KMS-11 (cell line): ENCODE results near the gene PTMS.

Source experiments
- H2AFZ ChIP-seq: fragments of 200-600 bp; sonication (generic); 2 replicates; pipeline ENCODE4 v1.6.1; 2016; ENCODE audit warnings: antibody characterized with exemption, mixed run types, low read depth
- H3K27ac ChIP-seq: fragments of 200-600 bp; sonication (generic); 2 replicates; pipeline ENCODE4 v1.6.1; 2016; ENCODE audit warnings: mild to moderate bottlenecking, mixed run types
- H3K27me3 ChIP-seq: fragments of 200-600 bp; sonication (generic); 2 replicates; pipeline ENCODE4 v1.6.1; 2017; ENCODE audit warnings: mild to moderate bottlenecking, low read depth, mixed run types, moderate library complexity; ENCODE audit not compliant: insufficient read depth
- H3K36me3 ChIP-seq: fragments of 200-600 bp; sonication (generic); 2 replicates; pipeline ENCODE4 v1.6.1; 2017; ENCODE audit warnings: mild to moderate bottlenecking, mixed run types; ENCODE audit not compliant: insufficient read depth
- H3K4me1 ChIP-seq: fragments of 200-600 bp; sonication (generic); 2 replicates; pipeline ENCODE4 v1.6.1; 2016; ENCODE audit warnings: mild to moderate bottlenecking, low read depth, mixed run types; ENCODE audit not compliant: poor library complexity, severe bottlenecking
- H3K4me2 ChIP-seq: fragments of 200-600 bp; sonication (generic); 2 replicates; pipeline ENCODE4 v1.7.0; 2016; ENCODE audit warnings: mild to moderate bottlenecking, mixed run types
- H3K4me3 ChIP-seq: fragments of 200-600 bp; sonication (generic); IDR thresholded peaks from 2 replicates; pipeline ENCODE4 v1.6.1; 2017; ENCODE audit warnings: low read depth, low read length, mixed read lengths; ENCODE audit not compliant: insufficient read depth
- H3K79me2 ChIP-seq: fragments of 200-600 bp; sonication (generic); 2 replicates; pipeline ENCODE4 v1.6.1; 2016; ENCODE audit warnings: low read depth, mixed run types; ENCODE audit not compliant: insufficient read depth
- H3K9ac ChIP-seq: fragments of 200-600 bp; sonication (generic); 2 replicates; pipeline ENCODE4 v1.6.1; 2016; ENCODE audit warnings: mild to moderate bottlenecking, mixed run types
- H4K20me1 ChIP-seq: fragments of 200-600 bp; sonication (generic); 2 replicates; pipeline ENCODE4 v1.6.1; 2016; ENCODE audit warnings: mild to moderate bottlenecking, mixed run types; ENCODE audit not compliant: insufficient read depth
- CTCF ChIP-seq: fragments of 200-600 bp; sonication (generic); conservative IDR thresholded peaks from 2 replicates; pipeline ENCODE4 v1.6.1; 2017; ENCODE audit warnings: low read depth, mild to moderate bottlenecking, antibody characterized with exemption, low read length, moderate library complexity, mixed read lengths

The PTMS gene

DNA sequence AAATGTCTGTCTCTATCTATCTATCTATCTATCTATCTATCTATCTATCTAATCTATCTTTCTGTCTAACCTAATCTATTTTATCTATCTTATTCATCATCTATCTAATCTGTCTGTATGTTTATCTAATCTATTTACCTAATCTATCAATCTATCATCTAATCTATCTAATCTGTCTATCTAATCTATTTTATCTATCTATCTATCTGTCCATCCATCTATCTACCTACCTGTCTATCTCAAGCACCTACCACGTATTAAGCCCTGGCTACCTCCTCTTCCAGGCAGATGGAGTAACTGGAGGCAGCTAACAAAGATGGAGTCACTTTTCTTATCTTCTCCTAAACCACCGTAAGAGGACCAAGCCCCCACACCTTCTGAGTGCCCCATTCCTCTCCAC lies 28.9 kb downstream of the PTMS start:
- no peak overlapping the region for H3K27ac ChIP-seq
- TF ChIP-seq CTCF = no peak

GRCh38 chr12:6796576-6796975 lies 30.4 kb downstream of the PTMS start:
- Histone ChIP-seq H3K4me2 (no peak overlapping the region), H3K36me3 (no peaks in the 10 kb centered on the region), H3K4me3 (no peak overlapping the region), H3K27ac (no peak overlapping the region), H3K4me1 (no peaks in the 10 kb centered on the region), H3K9ac (no peak overlapping the region), H4K20me1 (no peaks in the 10 kb centered on the region), H3K27me3 (no peaks in the 10 kb centered on the region), H3K79me2 (no peaks in the 10 kb centered on the region), H2AFZ (no peak overlapping the region)
- TF ChIP-seq CTCF = no peak

More for the DNA sequence above, 28.9 kb downstream of the PTMS start:
- no peaks in the 10 kb centered on the region for H4K20me1 ChIP-seq
- no peak overlapping the region for H3K4me3 ChIP-seq
- no peak overlapping the region for H3K9ac ChIP-seq
- H3K27me3 ChIP-seq = no peaks in the 10 kb centered on the region
- H3K79me2 ChIP-seq = no peaks in the 10 kb centered on the region
- H3K4me2 ChIP-seq = no peak overlapping the region
- no peaks in the 10 kb centered on the region for H3K4me1 ChIP-seq
- no peaks in the 10 kb centered on the region for H3K36me3 ChIP-seq
- no peak overlapping the region for H2AFZ ChIP-seq

DNA sequence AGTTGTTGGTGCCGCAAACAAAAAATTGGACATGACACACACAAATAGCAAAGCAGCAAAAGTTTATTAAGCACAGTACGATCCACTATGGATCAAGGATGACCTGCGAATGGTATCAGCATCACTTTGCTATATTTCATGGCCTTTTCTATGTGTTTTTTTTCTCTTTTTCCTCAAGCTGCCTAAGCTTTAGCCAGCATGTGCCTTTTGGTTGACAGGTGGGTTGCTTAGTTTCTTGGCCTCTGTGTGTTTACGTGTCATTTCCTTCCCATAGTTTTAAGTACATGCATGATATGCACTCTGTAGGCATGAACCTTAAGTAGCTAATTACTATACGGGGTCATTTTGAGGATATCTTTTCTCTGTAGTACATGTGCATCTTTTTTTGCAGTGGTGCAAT lies 33.0 kb downstream of the PTMS start:
- Histone ChIP-seq H3K27me3 (no peaks in the 10 kb centered on the region), H3K79me2 (no peaks in the 10 kb centered on the region), H3K9ac (no peak overlapping the region), H3K4me3 (no peak overlapping the region), H2AFZ (no peak overlapping the region), H3K36me3 (no peaks in the 10 kb centered on the region), H3K27ac (no peak overlapping the region), H3K4me2 (no peak overlapping the region), H3K4me1 (no peaks in the 10 kb centered on the region), H4K20me1 (no peaks in the 10 kb centered on the region)
- TF ChIP-seq CTCF = no peak

DNA sequence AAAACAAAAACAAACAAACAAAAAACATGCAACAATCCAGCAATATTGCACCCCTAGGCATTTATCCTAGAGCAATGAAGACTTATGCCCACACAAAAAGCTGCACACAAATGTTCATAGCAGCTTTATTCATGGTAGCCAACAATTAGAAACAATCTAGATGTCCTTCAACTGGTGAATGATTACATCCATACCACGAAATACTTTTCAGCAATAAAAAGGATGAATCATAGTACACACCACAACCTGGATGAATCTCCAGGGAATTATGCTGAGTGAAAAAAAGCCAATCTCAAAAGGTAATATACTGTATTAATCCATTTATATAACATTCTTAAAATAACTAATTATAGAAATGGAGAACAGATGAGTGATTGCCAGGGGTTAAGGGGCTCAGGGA lies 41.0 kb downstream of the PTMS start:
- H3K4me3 ChIP-seq = no peak overlapping the region
- no peak overlapping the region for H3K4me2 ChIP-seq
- no peaks in the 10 kb centered on the region for H3K27me3 ChIP-seq
- no peaks in the 10 kb centered on the region for H3K79me2 ChIP-seq
- H3K9ac ChIP-seq = no peak overlapping the region
- H3K4me1 ChIP-seq = no peaks in the 10 kb centered on the region
- no peak overlapping the region for H3K27ac ChIP-seq
- no peaks in the 10 kb centered on the region for H4K20me1 ChIP-seq
- H2AFZ ChIP-seq = no peak overlapping the region
- no peak for TF ChIP-seq CTCF
- H3K36me3 ChIP-seq = no peaks in the 10 kb centered on the region

DNA sequence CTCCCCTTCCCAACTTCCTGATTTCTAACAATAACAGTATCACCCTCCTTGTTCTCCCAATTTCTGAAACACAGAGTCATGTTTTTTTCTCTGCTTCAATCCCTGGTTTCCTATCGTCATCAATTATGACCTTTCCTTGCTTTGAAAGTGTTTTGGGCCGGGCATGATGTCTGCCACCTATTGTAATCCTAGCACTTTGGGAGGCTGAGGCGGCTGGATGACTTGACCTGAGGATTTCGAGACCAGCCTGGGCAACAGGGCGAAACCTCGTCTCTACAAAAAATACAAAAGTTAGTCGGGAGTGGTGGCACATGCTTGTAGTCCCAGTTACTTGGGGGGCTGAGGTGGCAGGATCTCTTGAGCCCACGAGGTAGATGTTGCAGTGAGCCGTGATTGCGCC lies 42.9 kb downstream of the PTMS start:
- Histone ChIP-seq H3K4me3 (no peak overlapping the region), H3K36me3 (no peaks in the 10 kb centered on the region), H4K20me1 (no peaks in the 10 kb centered on the region), H3K4me1 (no peaks in the 10 kb centered on the region), H3K27ac (no peak overlapping the region), H3K4me2 (no peak overlapping the region), H2AFZ (no peak overlapping the region), H3K9ac (no peak overlapping the region), H3K27me3 (no peaks in the 10 kb centered on the region), H3K79me2 (no peaks in the 10 kb centered on the region)
- no peak for TF ChIP-seq CTCF
